Measurements from ENCODE around the gene RDM1. TPM values are rescaled to one million over a fixed set of nuclear protein-coding genes. Genes with fewer than 3 reads are reported as not detected.
"Not testable (repeated sequence)": the region's sequence is repeated elsewhere in the genome, so short reads cannot be mapped to it uniquely, and the experiment has no call there.

RDM1 gene
- total RNA-seq, 1 donor from 2014 or later = 5.7 TPM

DNA sequence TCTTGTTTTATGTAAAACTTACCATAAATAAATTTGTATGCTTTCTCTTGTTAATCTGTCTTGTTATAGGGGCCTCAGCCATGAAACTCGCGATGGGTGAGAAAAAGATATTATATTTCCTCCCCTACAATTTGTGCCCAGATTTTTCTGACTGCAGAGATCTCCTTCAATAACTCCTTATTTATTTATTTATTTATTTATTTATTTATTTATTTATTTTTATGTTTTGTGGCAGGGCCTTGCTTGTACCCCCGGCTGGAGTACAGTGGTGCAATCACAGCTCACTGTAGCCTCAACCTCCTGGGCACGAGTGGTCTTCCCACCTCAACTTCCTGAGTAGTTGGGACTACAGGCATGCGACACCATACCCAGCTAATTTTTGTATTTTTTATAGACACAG lies 27.1 kb downstream of the RDM1 start:
- Mint-ChIP-seq H3K27me3 (ENCODE audit: low read depth) (peaks cover 3% of the 10 kb centered on the region), H3K27ac (ENCODE audit: unreplicated experiment) (no peak overlapping the region), H3K4me1 (no peaks in the 10 kb centered on the region), H3K4me3 (no peak overlapping the region), H3K9me3 (peaks cover 3% of the 10 kb centered on the region), H3K36me3 (ENCODE audit: low read depth) (no peaks in the 10 kb centered on the region)
- TF ChIP-seq, protein P1, sequence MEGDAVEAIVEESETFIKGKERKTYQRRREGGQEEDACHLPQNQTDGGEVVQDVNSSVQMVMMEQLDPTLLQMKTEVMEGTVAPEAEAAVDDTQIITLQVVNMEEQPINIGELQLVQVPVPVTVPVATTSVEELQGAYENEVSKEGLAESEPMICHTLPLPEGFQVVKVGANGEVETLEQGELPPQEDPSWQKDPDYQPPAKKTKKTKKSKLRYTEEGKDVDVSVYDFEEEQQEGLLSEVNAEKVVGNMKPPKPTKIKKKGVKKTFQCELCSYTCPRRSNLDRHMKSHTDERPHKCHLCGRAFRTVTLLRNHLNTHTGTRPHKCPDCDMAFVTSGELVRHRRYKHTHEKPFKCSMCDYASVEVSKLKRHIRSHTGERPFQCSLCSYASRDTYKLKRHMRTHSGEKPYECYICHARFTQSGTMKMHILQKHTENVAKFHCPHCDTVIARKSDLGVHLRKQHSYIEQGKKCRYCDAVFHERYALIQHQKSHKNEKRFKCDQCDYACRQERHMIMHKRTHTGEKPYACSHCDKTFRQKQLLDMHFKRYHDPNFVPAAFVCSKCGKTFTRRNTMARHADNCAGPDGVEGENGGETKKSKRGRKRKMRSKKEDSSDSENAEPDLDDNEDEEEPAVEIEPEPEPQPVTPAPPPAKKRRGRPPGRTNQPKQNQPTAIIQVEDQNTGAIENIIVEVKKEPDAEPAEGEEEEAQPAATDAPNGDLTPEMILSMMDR (conservative IDR thresholded peaks at IDR 0.05) = no peak
- no peak for DNase-seq (ENCODE audit: low read depth, low spot score)

DNA sequence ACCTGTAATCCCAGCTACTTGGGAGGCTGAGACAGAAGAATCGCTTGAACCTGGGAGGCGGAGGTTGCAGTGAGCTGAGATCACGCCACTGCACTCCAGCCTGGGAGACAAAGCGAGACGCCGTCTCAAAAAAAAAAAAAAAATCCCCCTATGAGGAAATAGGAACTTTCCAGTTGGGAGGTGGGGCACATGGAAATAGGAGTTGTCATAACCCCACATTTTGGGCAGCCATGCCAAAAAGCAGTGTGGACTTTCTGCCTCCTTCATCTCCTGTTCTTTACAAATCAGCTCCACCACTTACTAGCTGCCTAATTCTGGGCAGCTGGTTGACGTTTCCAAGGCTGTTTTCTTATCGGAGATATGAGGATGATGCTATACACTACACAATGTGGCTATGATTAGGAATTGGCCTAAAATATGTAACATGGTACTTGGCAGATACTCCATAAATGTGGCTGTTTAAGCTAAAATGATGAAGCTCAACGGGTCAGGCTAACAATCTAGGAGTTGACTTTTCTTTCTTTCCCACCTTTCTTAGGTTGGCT lies 28.9 kb downstream of the RDM1 start:
- Mint-ChIP-seq H3K27me3 (ENCODE audit: low read depth) (peaks cover 3% of the 10 kb centered on the region), H3K36me3 (ENCODE audit: low read depth) (no peaks in the 10 kb centered on the region), H3K4me3 (no peak overlapping the region), H3K4me1 (no peaks in the 10 kb centered on the region), H3K27ac (ENCODE audit: unreplicated experiment) (no peak overlapping the region), H3K9me3 (peaks cover 3% of the 10 kb centered on the region)
- TF ChIP-seq, protein P1 (conservative IDR thresholded peaks at IDR 0.05) = no peak
- DNase-seq (ENCODE audit: low read depth, low spot score) = no peak

DNA sequence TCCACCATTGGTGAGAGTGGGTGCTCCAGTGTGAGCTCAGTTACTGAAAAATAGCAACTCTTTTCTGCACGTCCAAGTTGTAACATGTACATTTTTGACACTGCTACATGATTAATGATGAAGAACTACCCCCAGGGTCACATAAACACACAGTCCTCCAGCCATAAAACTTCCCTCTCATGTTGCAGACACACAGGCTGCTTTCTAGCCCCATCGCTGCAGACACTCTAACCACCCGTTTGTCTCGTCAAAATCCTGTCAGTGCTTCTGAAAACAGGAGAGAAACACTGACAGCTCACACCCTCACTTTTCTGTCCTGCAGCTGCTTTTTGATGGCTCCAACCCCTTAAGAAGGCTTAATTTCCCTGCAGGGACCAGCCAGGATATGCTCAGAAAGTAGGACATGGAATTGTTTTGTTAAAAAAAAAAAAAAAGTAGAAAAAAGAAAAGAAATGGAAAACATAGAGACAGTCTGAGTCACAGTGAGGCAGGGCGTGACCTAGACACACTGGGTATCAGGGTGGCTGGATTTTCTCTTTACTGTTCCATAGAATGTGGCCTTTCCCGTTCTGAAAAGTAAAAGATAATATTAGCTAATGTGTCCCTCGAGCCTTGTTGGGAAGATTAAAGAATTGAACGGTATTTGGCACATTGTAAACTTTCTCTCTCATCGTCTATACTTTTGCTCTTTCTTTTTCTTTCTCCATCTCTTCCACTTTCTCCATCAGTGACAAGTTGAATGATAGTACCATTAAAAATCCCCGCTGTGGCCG lies 29.7 kb downstream of the RDM1 start:
- no peak for DNase-seq (ENCODE audit: low read depth, low spot score)
- Mint-ChIP-seq H3K27me3 (ENCODE audit: low read depth) (peaks cover under 1% of the 10 kb centered on the region), H3K27ac (ENCODE audit: unreplicated experiment) (no peak overlapping the region), H3K9me3 (peaks cover 3% of the 10 kb centered on the region), H3K36me3 (ENCODE audit: low read depth) (no peaks in the 10 kb centered on the region), H3K4me3 (no peak overlapping the region), H3K4me1 (no peaks in the 10 kb centered on the region)
- TF ChIP-seq, protein P1 (conservative IDR thresholded peaks at IDR 0.05) = no peak

DNA sequence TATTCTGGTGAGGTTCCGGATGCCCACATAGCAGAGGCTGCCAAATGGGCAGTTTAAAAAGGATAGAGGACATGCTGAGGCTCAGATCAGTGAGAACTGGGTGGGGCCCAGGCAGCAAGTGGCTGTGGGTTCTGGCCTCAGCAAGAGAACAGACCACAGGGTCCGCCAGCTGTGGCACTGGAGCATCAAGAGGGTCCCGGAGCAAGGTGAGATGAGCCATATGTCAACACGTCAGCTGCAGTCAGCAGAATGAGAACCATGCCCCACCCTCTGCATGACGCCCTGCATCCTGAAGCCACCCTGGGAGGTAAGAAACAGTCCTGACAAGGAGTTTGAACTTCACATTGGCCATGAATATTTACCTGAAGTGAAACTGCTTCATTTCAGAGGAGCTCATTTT lies 30.3 kb downstream of the RDM1 start:
- H3K9me3 Mint-ChIP-seq = peaks cover 2% of the 10 kb centered on the region
- TF ChIP-seq, protein P1 (conservative IDR thresholded peaks at IDR 0.05) = no peak
- no peak overlapping the region for H3K4me3 Mint-ChIP-seq
- no peak for DNase-seq (ENCODE audit: low read depth, low spot score)
- no peaks in the 10 kb centered on the region for H3K36me3 Mint-ChIP-seq (ENCODE audit: low read depth)
- no peaks in the 10 kb centered on the region for H3K27me3 Mint-ChIP-seq (ENCODE audit: low read depth)
- no peak overlapping the region for H3K27ac Mint-ChIP-seq (ENCODE audit: unreplicated experiment)
- H3K4me1 Mint-ChIP-seq = no peaks in the 10 kb centered on the region

DNA sequence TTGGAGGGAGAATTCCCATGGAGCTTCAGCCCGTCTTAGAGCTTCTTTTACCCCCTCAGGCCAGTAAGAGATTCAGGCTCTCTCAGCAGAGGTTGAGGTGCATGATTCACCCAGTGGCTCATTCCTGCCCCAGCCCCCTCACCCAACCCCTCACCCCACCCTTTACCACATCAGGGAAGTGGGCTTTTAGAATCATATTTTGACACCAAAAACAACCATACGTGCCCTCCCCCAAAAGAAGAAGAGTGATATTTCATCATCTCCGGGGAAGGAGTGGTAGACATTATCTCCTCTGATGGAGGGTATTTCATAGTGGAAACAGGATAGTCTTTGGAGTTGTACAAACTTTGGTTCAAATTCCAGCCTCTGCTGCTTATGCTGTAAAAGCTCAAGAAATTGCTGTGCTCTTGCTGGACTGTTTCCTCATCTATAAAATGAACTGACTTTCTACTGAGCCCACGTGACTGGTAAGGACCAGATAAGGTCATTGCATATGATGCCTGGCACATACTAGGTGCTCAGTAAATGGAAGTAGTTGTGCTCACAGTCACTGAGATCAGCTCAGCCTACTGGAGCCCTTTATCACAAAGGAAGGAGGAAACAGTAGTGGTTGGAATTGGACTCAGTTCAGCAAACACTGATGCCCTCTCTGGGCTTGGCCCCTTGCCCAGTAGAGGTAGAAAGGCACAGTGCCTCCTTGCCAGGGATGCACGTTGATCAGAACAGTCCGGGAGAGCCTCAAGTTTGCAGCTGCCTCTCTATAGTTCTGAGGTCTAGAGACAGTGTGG lies 32.1 kb downstream of the RDM1 start:
- TF ChIP-seq, protein P1 (conservative IDR thresholded peaks at IDR 0.05) = no peak
- DNase-seq (ENCODE audit: low read depth, low spot score) = no peak
- H3K36me3 Mint-ChIP-seq (ENCODE audit: low read depth) = no peaks in the 10 kb centered on the region
- no peak overlapping the region for H3K27ac Mint-ChIP-seq (ENCODE audit: unreplicated experiment)
- no peak overlapping the region for H3K4me3 Mint-ChIP-seq
- no peaks in the 10 kb centered on the region for H3K27me3 Mint-ChIP-seq (ENCODE audit: low read depth)
- H3K4me1 Mint-ChIP-seq = no peaks in the 10 kb centered on the region
- H3K9me3 Mint-ChIP-seq = peaks cover 3% of the 10 kb centered on the region

DNA sequence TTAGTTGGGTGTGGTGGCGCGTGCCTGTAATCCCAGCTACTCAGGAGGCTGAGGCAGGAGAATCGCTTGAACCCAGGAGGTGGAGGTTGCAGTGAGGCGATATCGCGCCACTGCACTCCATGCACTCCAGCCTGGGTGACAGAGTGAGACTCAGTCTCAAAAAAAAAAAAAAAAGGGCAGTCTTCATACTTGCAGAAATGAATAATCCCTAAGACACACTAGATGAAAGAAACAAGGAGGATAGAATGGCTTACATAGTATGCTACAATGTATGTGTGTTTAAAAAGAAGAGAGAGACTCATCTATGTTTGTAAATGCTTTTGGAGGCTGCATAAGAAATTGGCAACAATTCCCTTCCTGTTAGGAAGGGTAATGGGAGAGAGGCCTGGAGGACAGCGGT lies 32.8 kb downstream of the RDM1 start:
- H3K27ac Mint-ChIP-seq (ENCODE audit: unreplicated experiment) = peak overlapping the region; percentile 12
- H3K4me3 Mint-ChIP-seq = not testable (repeated sequence)

More for the DNA sequence above, 32.8 kb downstream of the RDM1 start:
- H3K27me3 Mint-ChIP-seq (ENCODE audit: low read depth); H3K4me1 Mint-ChIP-seq; DNase-seq (ENCODE audit: low read depth, low spot score); H3K36me3 Mint-ChIP-seq (ENCODE audit: low read depth); H3K9me3 Mint-ChIP-seq: not testable (repeated sequence)

Measured in neural crest cell (in vitro differentiated cells).